ENCODE measurements around the gene HOXB9. TPM values are rescaled to one million over a fixed set of nuclear protein-coding genes. Genes with fewer than 3 reads are reported as not detected.

The HOXB9 gene
- total RNA-seq, 1 experiment from 2014 or later: not detected

DNA sequence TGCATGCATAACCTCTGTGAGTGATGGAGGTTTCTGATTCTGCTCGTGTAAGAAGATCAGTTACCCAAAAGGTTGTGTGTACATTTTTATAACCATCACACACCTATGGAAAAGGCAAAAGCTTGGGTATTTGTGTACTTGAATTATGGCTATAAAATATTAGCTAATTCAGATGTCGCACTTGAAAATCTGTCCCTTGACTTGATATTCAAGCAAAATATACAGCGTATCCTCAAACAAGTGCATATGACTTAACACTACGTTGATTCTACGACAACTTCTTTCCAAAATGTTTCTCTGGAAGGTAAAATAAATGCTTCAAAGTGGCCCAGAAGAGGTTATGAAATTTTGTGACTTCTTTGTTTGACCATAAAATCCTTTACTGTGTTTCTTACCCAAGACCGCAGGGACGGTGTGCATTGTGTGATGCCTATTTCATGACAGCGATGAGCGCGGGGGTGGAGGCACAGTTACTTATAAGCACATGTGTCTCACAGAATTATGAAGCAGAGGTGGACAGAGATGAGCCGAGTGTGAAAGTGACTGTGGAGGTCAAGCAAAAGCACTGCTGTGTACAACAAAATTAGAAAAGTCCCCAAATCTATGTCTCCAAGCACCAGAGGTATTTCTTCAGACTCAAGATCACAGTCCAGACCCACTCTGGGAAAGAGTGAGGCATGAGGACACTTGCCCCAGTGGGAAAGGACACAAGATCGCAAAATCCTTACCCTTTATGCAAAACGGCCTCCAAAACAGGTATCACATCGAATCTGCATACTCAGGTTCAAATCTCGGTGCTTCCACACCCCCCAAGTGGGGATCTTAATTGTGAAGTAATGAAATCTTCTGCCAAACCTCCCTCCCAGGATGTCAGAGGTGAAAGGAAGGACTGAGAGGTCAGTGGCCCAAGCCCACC lies 4.1 kb upstream of the HOXB9 start:
- Histone ChIP-seq H3K4me2 (ENCODE audit: insufficient read depth, insufficient read length, low read length) (no peak overlapping the region), H3K9ac (ENCODE audit: extremely low read depth, insufficient read length, low read length) (no peak overlapping the region), H4K8ac (replicated peaks; ENCODE audit: insufficient read length, low read depth, low read length) (no peak overlapping the region), H3K23ac (ENCODE audit: insufficient read length, low read depth, low read length) (no peak overlapping the region), H2BK5ac (ENCODE audit: insufficient read length, low read length) (no peak overlapping the region), H2BK120ac (ENCODE audit: low read depth, low read length, poor library complexity, severe bottlenecking) (no peak overlapping the region), H3K79me2 (ENCODE audit: insufficient read depth, low read length) (no peaks in the 10 kb centered on the region), H4K5ac (ENCODE audit: insufficient read length, low read depth, low read length) (no peak overlapping the region), H3K9me3 (ENCODE audit: control insufficient read depth, low read depth, low read length) (no peaks in the 10 kb centered on the region), H2BK15ac (ENCODE audit: low read depth, low read length) (no peak overlapping the region), H3K4me1 (ENCODE audit: insufficient read depth, low read length) (no peaks in the 10 kb centered on the region; the same call in none of the 2 replicates), H3K79me1 (ENCODE audit: insufficient read depth, low read depth, low read length, poor library complexity, severe bottlenecking) (no peaks in the 10 kb centered on the region), H3K56ac (ENCODE audit: insufficient read length, low read depth, low read length) (no peak overlapping the region), H2BK20ac (ENCODE audit: low read depth, low read length, poor library complexity, severe bottlenecking) (no peak overlapping the region), H3K4ac (ENCODE audit: low read depth, low read length) (no peak overlapping the region), H3K18ac (ENCODE audit: insufficient read length, low read depth, low read length) (no peak overlapping the region), H3K27ac (ENCODE audit: insufficient read length, low read depth, low read length) (no peak overlapping the region), H2AK5ac (ENCODE audit: insufficient read length, low read length) (no peak overlapping the region), H3K14ac (ENCODE audit: insufficient read depth, low read length) (no peak overlapping the region), H4K91ac (ENCODE audit: insufficient read length, low read depth, low read length) (no peak overlapping the region), H2BK12ac (ENCODE audit: insufficient read length, low read depth, low read length) (no peak overlapping the region), H2AFZ (ENCODE audit: low read length) (no peak overlapping the region), H3K27me3 (ENCODE audit: insufficient read depth, low read length) (peaks cover 99% of the 10 kb centered on the region), H3K23me2 (ENCODE audit: insufficient read length, low read depth, low read length, poor library complexity, severe bottlenecking) (peaks cover under 1% of the 10 kb centered on the region), H4K20me1 (ENCODE audit: control insufficient read depth, insufficient read depth, insufficient read length) (no peaks in the 10 kb centered on the region), H3T11ph (ENCODE audit: low read length) (no peak overlapping the region)
- DNase-seq: peak; percentile 23
- Mint-ChIP-seq H3K4me3 (no peak overlapping the region), H3K27ac (no peak overlapping the region), H3K27me3 (ENCODE audit: low read depth) (peaks cover 100% of the 10 kb centered on the region), H3K9me3 (peaks cover 4 to 17% of the 10 kb centered on the region in 2 experiments), H3K4me1 (peaks cover 7 to 13% of the 10 kb centered on the region in 2 experiments), H3K36me3 (ENCODE audit: insufficient read depth in 1 of 3, low read depth in 3 of 3) (peaks cover 0 to 1% (median 0%) of the 10 kb centered on the region in 3 experiments; a peak in 2 of 7 replicates)
- TF ChIP-seq, protein P1, sequence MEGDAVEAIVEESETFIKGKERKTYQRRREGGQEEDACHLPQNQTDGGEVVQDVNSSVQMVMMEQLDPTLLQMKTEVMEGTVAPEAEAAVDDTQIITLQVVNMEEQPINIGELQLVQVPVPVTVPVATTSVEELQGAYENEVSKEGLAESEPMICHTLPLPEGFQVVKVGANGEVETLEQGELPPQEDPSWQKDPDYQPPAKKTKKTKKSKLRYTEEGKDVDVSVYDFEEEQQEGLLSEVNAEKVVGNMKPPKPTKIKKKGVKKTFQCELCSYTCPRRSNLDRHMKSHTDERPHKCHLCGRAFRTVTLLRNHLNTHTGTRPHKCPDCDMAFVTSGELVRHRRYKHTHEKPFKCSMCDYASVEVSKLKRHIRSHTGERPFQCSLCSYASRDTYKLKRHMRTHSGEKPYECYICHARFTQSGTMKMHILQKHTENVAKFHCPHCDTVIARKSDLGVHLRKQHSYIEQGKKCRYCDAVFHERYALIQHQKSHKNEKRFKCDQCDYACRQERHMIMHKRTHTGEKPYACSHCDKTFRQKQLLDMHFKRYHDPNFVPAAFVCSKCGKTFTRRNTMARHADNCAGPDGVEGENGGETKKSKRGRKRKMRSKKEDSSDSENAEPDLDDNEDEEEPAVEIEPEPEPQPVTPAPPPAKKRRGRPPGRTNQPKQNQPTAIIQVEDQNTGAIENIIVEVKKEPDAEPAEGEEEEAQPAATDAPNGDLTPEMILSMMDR (conservative IDR thresholded peaks at IDR 0.05): no peak
- no CpG with 5 or more reads among the region's 15 CpGs for WGBS (ENCODE audit: extremely low coverage, insufficient read length, low lambda C conversion rate)

Measured in H9 (cell line).